GM19193 (cell line): Measurements from ENCODE around the gene CMBL.

Experiments used
- POLR2A ChIP-seq: IDR thresholded peaks from 4 replicates; pipeline ENCODE4 v1.6.1; 2011; ENCODE audit not compliant: insufficient read depth, insufficient read length; ENCODE audit errors: extremely low read depth

The CMBL gene

DNA sequence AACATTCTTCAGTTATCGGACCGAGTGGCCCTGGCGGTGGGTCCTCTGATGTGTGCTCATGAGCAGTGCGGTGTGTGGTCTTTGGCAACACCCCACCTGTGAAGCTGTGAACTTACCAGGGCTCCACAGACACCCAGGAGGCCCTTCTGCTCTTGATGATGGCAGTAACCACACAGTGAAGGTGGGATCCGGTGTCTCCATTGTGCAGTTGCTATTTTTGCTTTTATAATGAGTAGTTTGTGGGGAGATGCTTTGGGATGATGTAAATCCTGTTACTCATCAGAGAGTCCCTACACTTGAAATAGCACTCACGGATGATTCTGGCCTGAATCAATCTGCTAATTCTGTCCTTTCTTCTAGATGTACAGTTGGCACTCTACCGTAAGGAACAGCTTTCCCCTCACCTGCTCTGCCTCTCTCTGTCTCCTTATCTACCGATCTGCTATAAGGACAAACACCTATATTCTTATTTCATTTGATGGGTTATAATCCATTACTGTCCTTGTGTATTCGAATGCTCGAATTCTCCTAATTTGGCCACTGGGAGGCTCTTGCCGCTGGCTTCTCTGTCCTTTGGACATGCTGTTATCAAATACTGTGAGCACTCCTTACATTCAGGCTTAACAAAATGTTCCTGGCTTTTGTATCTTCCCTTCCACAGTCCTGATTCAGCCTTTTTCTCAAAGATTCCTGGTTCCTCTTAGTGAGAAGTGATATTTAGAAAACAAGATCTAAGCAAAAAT, 78.2 kb downstream of the CMBL start:
- TF ChIP-seq POLR2A: no peak

GRCh38 chr5:10228288-10228687, 79.4 kb downstream of the CMBL start:
- no peak for TF ChIP-seq POLR2A
